ENCODE measurements around the gene VASP. TPM values are rescaled to one million over a fixed set of nuclear protein-coding genes. Genes with fewer than 3 reads are reported as not detected.

Gene VASP
- total RNA-seq (10 to 100 TPM; 12.5 to 49.3 (median 25.1) TPM), polyA plus RNA-seq (10 to 100 TPM; 32.7 to 34.3 TPM)

DNA sequence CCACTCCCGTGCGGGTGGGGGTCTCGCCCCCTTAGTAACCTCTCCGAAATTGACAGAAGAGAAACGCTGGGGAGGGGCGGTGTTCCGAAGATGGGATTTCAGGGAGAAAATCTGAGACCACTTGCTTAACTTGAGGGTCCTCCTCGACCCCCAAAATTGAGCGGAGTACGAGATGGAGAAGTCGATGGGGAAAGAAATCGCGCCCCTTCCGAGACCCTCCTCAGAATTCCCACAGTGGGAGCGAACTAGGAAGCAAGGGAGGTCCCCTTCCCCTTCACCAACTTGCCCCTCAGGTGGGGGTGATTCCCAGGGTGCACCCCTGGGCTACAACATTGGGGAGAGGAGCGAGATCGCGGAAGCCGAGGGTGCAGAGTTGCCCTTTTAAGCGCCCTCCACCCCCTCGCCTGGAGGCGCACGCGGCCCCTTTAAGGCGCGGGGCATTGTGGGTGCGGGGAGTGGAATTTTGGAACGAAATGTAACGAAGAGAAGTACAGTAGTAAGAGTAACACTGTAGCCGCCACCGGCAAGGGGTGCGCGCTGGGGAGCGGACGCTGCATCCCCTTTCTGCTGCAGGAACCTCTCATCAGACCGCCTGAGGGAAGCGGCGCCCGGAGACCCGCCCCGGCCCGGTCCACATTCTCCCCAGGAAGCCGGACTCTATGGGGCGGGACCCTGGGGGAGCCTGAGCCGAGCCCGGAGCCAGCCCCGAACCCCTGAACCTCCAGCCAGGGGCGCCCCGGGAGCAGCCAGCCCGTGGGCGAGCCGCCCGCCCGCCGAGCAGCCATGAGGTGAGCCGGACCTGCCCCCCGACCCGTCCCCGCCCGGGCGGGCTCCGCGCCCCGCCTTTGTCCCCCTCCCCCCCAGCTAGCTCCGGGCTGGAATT is at the start of gene VASP:
TSS of gene VASP (plus strand) at position 491 of the 883 bp plus-strand sequence. CDS start at position 784, 293 bp downstream.
- intact Hi-C loops (cut with DNase I) = no loop called here

GRCh38 chr19:45457776-45458175 is 49.5 kb upstream of the VASP start:
- FAIRE-seq (no peak), DNase-seq (no peak), ATAC-seq (no peak)
- Histone ChIP-seq H3K27me3 (no peaks in the 10 kb centered on the region), H3K27ac (no peak overlapping the region), H3K4me1 (peaks cover 9 to 15% (median 11%) of the 10 kb centered on the region in 3 donors), H3K4me3 (no peak overlapping the region), H3K9me3 (no peaks in the 10 kb centered on the region), H3K36me3 (no peaks in the 10 kb centered on the region)
- intact Hi-C loops (cut with DNase I) = no loop called here
- TF ChIP-seq, protein P1, sequence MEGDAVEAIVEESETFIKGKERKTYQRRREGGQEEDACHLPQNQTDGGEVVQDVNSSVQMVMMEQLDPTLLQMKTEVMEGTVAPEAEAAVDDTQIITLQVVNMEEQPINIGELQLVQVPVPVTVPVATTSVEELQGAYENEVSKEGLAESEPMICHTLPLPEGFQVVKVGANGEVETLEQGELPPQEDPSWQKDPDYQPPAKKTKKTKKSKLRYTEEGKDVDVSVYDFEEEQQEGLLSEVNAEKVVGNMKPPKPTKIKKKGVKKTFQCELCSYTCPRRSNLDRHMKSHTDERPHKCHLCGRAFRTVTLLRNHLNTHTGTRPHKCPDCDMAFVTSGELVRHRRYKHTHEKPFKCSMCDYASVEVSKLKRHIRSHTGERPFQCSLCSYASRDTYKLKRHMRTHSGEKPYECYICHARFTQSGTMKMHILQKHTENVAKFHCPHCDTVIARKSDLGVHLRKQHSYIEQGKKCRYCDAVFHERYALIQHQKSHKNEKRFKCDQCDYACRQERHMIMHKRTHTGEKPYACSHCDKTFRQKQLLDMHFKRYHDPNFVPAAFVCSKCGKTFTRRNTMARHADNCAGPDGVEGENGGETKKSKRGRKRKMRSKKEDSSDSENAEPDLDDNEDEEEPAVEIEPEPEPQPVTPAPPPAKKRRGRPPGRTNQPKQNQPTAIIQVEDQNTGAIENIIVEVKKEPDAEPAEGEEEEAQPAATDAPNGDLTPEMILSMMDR (IDR thresholded peaks at IDR 0.05) = no peak

More for the DNA sequence above, at the start of gene VASP:
- peak; percentile 84 to 93 (median 86) for DNase-seq
- H3K4me3 ChIP-seq = peak within 1 kb of the TSS; percentile 66 to 99 (median 84)
- no peak for FAIRE-seq
- no peaks in the 10 kb centered on the region for H3K9me3 ChIP-seq
- peaks cover 6 to 9% (median 7%) of the 10 kb centered on the region in 3 donors for H3K4me1 ChIP-seq
- peak; percentile 72 to 82 (median 78) for ATAC-seq
- H3K36me3 ChIP-seq = no peaks in the 10 kb centered on the region
- TF ChIP-seq, protein P1 (IDR thresholded peaks at IDR 0.05) = no peak
- H3K27me3 ChIP-seq = no peaks in the 10 kb centered on the region
- WGBS, 2 donors = 0% methylated on average over 50 to 65 of the region's 65 CpGs
- H3K27ac ChIP-seq = peak within 1 kb of the TSS; percentile 87 to 94 (median 91)

- ATAC-seq (no peak), FAIRE-seq (no peak), DNase-seq (peak in 1 of 6 donors; percentile 8)
- intact Hi-C loops (cut with DNase I) = no loop called here
- H3K27me3 ChIP-seq = no peaks in the 10 kb centered on the region
- no peaks in the 10 kb centered on the region for H3K9me3 ChIP-seq
- H3K4me3 ChIP-seq = no peak overlapping the region
- no peaks in the 10 kb centered on the region for H3K36me3 ChIP-seq
- WGBS, 2 donors = 51 to 58% methylated on average over 8 of the region's 8 CpGs
- peaks cover 5 to 7% (median 5%) of the 10 kb centered on the region in 3 donors for H3K4me1 ChIP-seq
- TF ChIP-seq, protein P1 (IDR thresholded peaks at IDR 0.05) = no peak
- H3K27ac ChIP-seq = no peak overlapping the region
Measured at GRCh38 chr19:45460807-45461347, 46.4 kb upstream of the VASP start.

DNA sequence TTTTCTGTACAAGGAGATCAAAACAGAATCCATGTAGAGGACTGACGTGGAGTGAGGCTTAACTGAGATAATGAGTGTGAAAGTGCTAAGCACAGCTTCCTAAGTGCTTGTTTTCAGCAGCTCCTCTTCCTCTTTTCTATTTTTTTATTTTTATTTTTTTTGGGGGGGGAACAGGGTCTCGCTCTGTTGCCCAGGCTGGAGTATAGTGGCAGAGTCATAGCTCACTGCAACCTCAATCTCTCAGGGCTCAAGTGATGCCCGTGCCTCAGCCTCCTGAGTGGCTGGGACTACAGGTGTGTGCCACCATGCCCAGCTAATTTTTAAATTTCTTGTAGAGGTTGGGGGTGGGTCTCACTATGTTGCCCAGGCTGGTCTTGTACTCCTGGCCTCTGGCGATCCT is 45.1 kb upstream of the VASP start:
- DNase-seq (no peak), FAIRE-seq (no peak), ATAC-seq (no peak)
- intact Hi-C loops (cut with DNase I) = no loop called here
- H3K9me3 ChIP-seq = no peaks in the 10 kb centered on the region
- H3K36me3 ChIP-seq = no peaks in the 10 kb centered on the region
- 64 to 74% methylated on average over 4 of the region's 4 CpGs for WGBS, 2 donors
- no peak overlapping the region for H3K4me3 ChIP-seq
- TF ChIP-seq, protein P1 (IDR thresholded peaks at IDR 0.05) = no peak
- no peak overlapping the region for H3K27ac ChIP-seq
- H3K27me3 ChIP-seq = no peaks in the 10 kb centered on the region
- no peaks in the 10 kb centered on the region for H3K4me1 ChIP-seq

Data from pancreas (tissue), 10 donors.